ENCODE results near the gene ATP6AP2. TPM values are rescaled to one million over a fixed set of nuclear protein-coding genes. Genes with fewer than 3 reads are reported as not detected.
"Not testable (repeated sequence)": the region's sequence is repeated elsewhere in the genome, so short reads cannot be mapped to it uniquely, and the experiment has no call there.

The ATP6AP2 gene
- total and polyA plus RNA-seq, 2 of the 4 experiments (the other 2 are of a cell fraction): 76.2 to 175 TPM

DNA sequence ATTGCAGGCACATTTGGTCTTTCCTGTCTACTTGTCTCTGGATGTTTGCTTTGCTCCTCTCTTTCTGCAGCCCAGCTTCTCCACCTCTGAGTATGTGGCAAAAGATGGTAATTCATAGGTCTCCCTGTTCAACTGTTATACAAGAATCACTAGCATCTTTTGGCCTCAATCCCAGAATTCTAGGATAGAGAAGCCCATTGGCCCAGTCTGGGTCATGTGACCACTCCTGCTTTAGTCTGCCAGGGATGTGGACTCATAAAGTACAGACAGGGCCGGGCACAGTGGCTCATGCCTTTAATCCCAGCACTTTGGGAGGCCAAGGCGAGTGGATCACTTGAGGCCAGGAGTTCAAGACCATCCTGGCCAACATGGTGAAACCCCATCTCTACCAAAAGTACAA is 5.4 kb upstream of the ATP6AP2 start:
- dilution Hi-C loops (cut with HindIII; ENCODE audit: low sequenced_read_pairs, unreplicated experiment); in situ Hi-C loops (cut with MboI; ENCODE audit: low sequenced_read_pairs): not testable (repeated sequence)
- TF ChIP-seq, protein P1, sequence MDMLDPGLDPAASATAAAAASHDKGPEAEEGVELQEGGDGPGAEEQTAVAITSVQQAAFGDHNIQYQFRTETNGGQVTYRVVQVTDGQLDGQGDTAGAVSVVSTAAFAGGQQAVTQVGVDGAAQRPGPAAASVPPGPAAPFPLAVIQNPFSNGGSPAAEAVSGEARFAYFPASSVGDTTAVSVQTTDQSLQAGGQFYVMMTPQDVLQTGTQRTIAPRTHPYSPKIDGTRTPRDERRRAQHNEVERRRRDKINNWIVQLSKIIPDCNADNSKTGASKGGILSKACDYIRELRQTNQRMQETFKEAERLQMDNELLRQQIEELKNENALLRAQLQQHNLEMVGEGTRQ (IDR thresholded peaks at IDR 0.05; ENCODE audit: low read depth, low read length): peak; percentile 62

More for the DNA sequence above, 5.4 kb upstream of the ATP6AP2 start:
- H3K4me2 ChIP-seq (ENCODE audit: low read depth, low read length); H2BK20ac ChIP-seq (ENCODE audit: low read depth, low read length); BruUV-seq (replicated peaks); H3K9me3 ChIP-seq (ENCODE audit: control insufficient read depth, insufficient read depth, low read length); H4K5ac ChIP-seq (ENCODE audit: low read depth, low read length); H3K56ac ChIP-seq (ENCODE audit: extremely low read depth, insufficient read depth, low read length); H2BK15ac ChIP-seq (ENCODE audit: low read depth, low read length); H2BK120ac ChIP-seq (ENCODE audit: low read depth, low read length); H3K27me3 ChIP-seq (ENCODE audit: control insufficient read depth, insufficient read depth, low read length); CTCF ChIA-PET; H3K79me1 ChIP-seq (ENCODE audit: low read depth in 1 of 2, low read length in 2 of 2); intact Hi-C loops (cut with micrococcal nuclease); ATAC-seq (ENCODE audit: low read depth); H3K9me1 ChIP-seq (ENCODE audit: insufficient read depth, low read length); POLR2A ChIA-PET (ENCODE audit: unreplicated experiment); H3K4me1 ChIP-seq (ENCODE audit: control insufficient read depth, insufficient read depth, low read length); H4K91ac ChIP-seq (ENCODE audit: insufficient read depth, low read depth, low read length); H4K8ac ChIP-seq (ENCODE audit: low read depth in 2 of 2, low read length in 2 of 2); H3K27ac ChIP-seq (ENCODE audit: insufficient read depth, low read length); H3K4me3 ChIP-seq (ENCODE audit: insufficient read depth, low read depth, low read length); H2BK5ac ChIP-seq (ENCODE audit: low read depth, low read length, poor library complexity, severe bottlenecking); H3K18ac ChIP-seq (ENCODE audit: low read depth, low read length); H3K23ac ChIP-seq (ENCODE audit: low read depth, low read length); H3K14ac ChIP-seq (replicated peaks; ENCODE audit: low read depth, low read length); H3K4ac ChIP-seq (ENCODE audit: low read depth, low read length); H3K9ac ChIP-seq (ENCODE audit: low read depth, low read length); H3K36me3 ChIP-seq (ENCODE audit: control insufficient read depth, insufficient read depth, low read length); H2AK5ac ChIP-seq (ENCODE audit: low read depth, low read length); H2AFZ ChIP-seq (replicated peaks; ENCODE audit: low read length, poor library complexity); H2AK9ac ChIP-seq (replicated peaks; ENCODE audit: low read depth, low read length, poor library complexity); H4K20me1 ChIP-seq (ENCODE audit: insufficient read depth, low read length): not testable (repeated sequence)
- DNase-seq: peak; percentile 61
- 0% methylated on average over 1 of the region's 2 CpGs; no CpG with 5 or more reads in 1 of the 2 experiments for WGBS, 2 experiments (ENCODE audit: extremely low coverage in 2 of 2, insufficient read length in 1 of 2)

Data from IMR-90 (cell line).